ENCODE measurements around the gene PEG3. TPM values are rescaled to one million over a fixed set of nuclear protein-coding genes. Genes with fewer than 3 reads are reported as not detected.

Gene PEG3
- total and polyA plus RNA-seq, 2 of the 8 experiments (the other 6 are each of a cell fraction or from before 2014, with no cell fraction given): not detected

DNA sequence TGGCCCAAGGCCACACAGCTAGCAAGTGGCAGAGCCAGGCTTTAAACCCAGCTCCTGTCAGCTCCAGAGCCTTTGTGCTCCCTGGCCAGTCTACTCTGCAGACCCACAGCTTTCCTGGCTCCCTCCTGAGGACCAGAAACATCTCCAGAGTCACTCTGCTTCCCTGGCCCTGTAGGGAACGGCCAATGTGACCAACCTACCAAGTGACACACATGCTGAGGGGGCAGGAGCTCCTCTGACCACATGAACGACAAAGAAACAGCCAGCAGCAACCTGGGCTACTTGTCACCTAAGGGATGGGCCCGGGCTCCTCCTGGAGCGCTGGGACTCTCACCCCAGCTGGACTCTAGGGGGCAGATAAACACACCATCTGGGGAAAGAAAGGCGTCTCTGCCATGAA, 19.3 kb downstream of the PEG3 start:
- H2BK20ac ChIP-seq (ENCODE audit: low read length): no peak overlapping the region
- H3K4me1 ChIP-seq (replicated peaks in 1 of 4; ENCODE audit: control insufficient read depth in 3 of 4, insufficient read depth in 4 of 4, low read length in 3 of 4): no peaks in the 10 kb centered on the region
- H3K27me3 ChIP-seq (replicated peaks in 1 of 4; ENCODE audit: control insufficient read depth in 3 of 4, extremely low read depth in 1 of 4, insufficient read depth in 3 of 4, low read length in 3 of 4): no peaks in the 10 kb centered on the region
- H3K36me3 ChIP-seq (ENCODE audit: control insufficient read depth in 2 of 4, insufficient read depth in 4 of 4, low read length in 3 of 4): no peaks in the 10 kb centered on the region; a peak in 1 of 8 replicates
- no peaks in the 10 kb centered on the region for H3K79me1 ChIP-seq (ENCODE audit: low read depth, low read length)
- H2AFZ ChIP-seq (ENCODE audit: low read length): no peak overlapping the region
- H4K5ac ChIP-seq (ENCODE audit: insufficient read length, low read depth, low read length): no peak overlapping the region
- H3K18ac ChIP-seq (ENCODE audit: extremely low read depth, low read length): no peak overlapping the region
- no peak overlapping the region for H3K27ac ChIP-seq (ENCODE audit: low read depth, low read length)
- no peak overlapping the region for H2BK12ac ChIP-seq (ENCODE audit: low read depth, low read length)
- no peak overlapping the region for H2AK5ac ChIP-seq (ENCODE audit: low read depth, low read length)
- no peak overlapping the region for H3K4ac ChIP-seq (replicated peaks; ENCODE audit: insufficient read length, low read depth, low read length)
- H3K23me2 ChIP-seq (ENCODE audit: low read depth, low read length): no peaks in the 10 kb centered on the region
- H2BK5ac ChIP-seq (ENCODE audit: low read depth, low read length): no peak overlapping the region
- H3K14ac ChIP-seq (ENCODE audit: insufficient read length): no peak overlapping the region
- TF ChIP-seq CHD2 (IDR thresholded peaks at IDR 0.05; ENCODE audit: low read length) (no peak), BACH1 (IDR thresholded peaks at IDR 0.05; ENCODE audit: low read length) (no peak), NRF1 (IDR thresholded peaks at IDR 0.05; ENCODE audit: low read depth, low read length) (no peak), TCF12 (IDR thresholded peaks at IDR 0.05; ENCODE audit: low read depth, low read length) (no peak), PHF8 (conservative IDR thresholded peaks at IDR 0.05; ENCODE audit: low read depth, low read length) (no peak)
- TF ChIP-seq, protein P1, sequence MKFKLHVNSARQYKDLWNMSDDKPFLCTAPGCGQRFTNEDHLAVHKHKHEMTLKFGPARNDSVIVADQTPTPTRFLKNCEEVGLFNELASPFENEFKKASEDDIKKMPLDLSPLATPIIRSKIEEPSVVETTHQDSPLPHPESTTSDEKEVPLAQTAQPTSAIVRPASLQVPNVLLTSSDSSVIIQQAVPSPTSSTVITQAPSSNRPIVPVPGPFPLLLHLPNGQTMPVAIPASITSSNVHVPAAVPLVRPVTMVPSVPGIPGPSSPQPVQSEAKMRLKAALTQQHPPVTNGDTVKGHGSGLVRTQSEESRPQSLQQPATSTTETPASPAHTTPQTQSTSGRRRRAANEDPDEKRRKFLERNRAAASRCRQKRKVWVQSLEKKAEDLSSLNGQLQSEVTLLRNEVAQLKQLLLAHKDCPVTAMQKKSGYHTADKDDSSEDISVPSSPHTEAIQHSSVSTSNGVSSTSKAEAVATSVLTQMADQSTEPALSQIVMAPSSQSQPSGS (IDR thresholded peaks at IDR 0.05; ENCODE audit: low read length): no peak
- DNase-seq (ENCODE audit: low read depth in 1 of 2, low spot score in 2 of 2): no peak
- 64% methylated on average over 5 of the region's 5 CpGs; no CpG with 5 or more reads in 1 of the 2 experiments for WGBS, 2 experiments (ENCODE audit: extremely low coverage in 1 of 2, insufficient coverage in 1 of 2, insufficient read length in 1 of 2, insufficient replicate concordance in 2 of 2, low coverage in 1 of 2, low lambda C conversion rate in 2 of 2, missing lambda C conversion rate in 1 of 2)
- H3K23ac ChIP-seq (ENCODE audit: insufficient read length): no peak overlapping the region
- no peak overlapping the region for H3K4me3 ChIP-seq (ENCODE audit: extremely low read depth in 1 of 4, insufficient read depth in 2 of 4, low read depth in 3 of 4, low read length in 4 of 4)
- CTCF ChIA-PET (ENCODE audit: partially characterized antibody): interaction anchor here (0.8 kb wide), 1 partner anchor 278 kb away, joined by 4 read pairs; no protein-coding TSS in a partner anchor
- no peak overlapping the region for H2BK120ac ChIP-seq (replicated peaks; ENCODE audit: low read depth, low read length)
- POLR2A ChIA-PET (ENCODE audit: partially characterized antibody): interaction anchor here (0.6 kb wide), 1 partner anchor 1767 kb away, joined by 3 read pairs; no protein-coding TSS in a partner anchor
- H4K20me1 ChIP-seq (replicated peaks in 1 of 2; ENCODE audit: control insufficient read depth in 1 of 2, insufficient read depth in 2 of 2, low read length in 2 of 2): no peaks in the 10 kb centered on the region
- H3K9me3 ChIP-seq (ENCODE audit: insufficient read depth in 2 of 2, low read depth in 1 of 2, low read length in 1 of 2): peaks cover 95 to 96% of the 10 kb centered on the region in 2 experiments
- FAIRE-seq: no peak
- no peak overlapping the region for H2BK15ac ChIP-seq (ENCODE audit: low read length)
- no peak overlapping the region for H4K91ac ChIP-seq (replicated peaks; ENCODE audit: insufficient read length, low read length)
- H3K79me2 ChIP-seq (ENCODE audit: control insufficient read depth in 1 of 2, insufficient read depth in 2 of 2, low read length in 2 of 2): no peaks in the 10 kb centered on the region
- no peak overlapping the region for H3K9ac ChIP-seq (replicated peaks in 1 of 4; ENCODE audit: extremely low read depth in 1 of 4, low read depth in 3 of 4, low read length in 3 of 4)
- H3K4me2 ChIP-seq (ENCODE audit: insufficient read depth in 1 of 2, low read depth in 2 of 2, low read length in 2 of 2): no peak overlapping the region
- H4K8ac ChIP-seq (ENCODE audit: extremely low read depth, insufficient read depth, low read length): no peak overlapping the region
- H3K56ac ChIP-seq (replicated peaks; ENCODE audit: insufficient read length, low read depth, low read length): no peak overlapping the region
